Muscle of leg (tissue), 11 donors: ENCODE results near the gene AARS2. TPM values are rescaled to one million over a fixed set of nuclear protein-coding genes. Genes with fewer than 3 reads are reported as not detected.
"Not testable (repeated sequence)": the region's sequence is repeated elsewhere in the genome, so short reads cannot be mapped to it uniquely, and the experiment has no call there.

ENCODE experiments used
- DNase-seq: peaks from one replicate; pipeline ENCODE4 v3.0.0; 2013
- H3K27ac ChIP-seq: one replicate; pipeline ENCODE4 v1.5.1; 2013; ENCODE audit warnings: mild to moderate bottlenecking, low read length, control low read depth
- H3K27me3 ChIP-seq: one replicate; pipeline ENCODE4 v1.6.1; 2013; ENCODE audit warnings: low read length; ENCODE audit not compliant: control insufficient read depth, insufficient read depth
- H3K36me3 ChIP-seq: one replicate; pipeline ENCODE4 v1.6.1; 2013; ENCODE audit warnings: low read length; ENCODE audit not compliant: control insufficient read depth, insufficient read depth
- H3K4me1 ChIP-seq: one replicate; pipeline ENCODE4 v1.6.1; 2013; ENCODE audit warnings: low read length; ENCODE audit not compliant: control insufficient read depth, insufficient read depth
- H3K4me3 ChIP-seq: one replicate; pipeline ENCODE4 v1.5.1; 2013; ENCODE audit warnings: low read length, control low read depth
- H3K9me3 ChIP-seq: replicated peaks from 2 replicates; pipeline ENCODE4 v1.6.1; 2013; ENCODE audit warnings: low read depth, low read length; ENCODE audit not compliant: control insufficient read depth
- WGBS: methylation state at CpG from one replicate; pipeline ENCODE4 v1.1.5; 2013; ENCODE audit warnings: missing lambda C conversion rate; ENCODE audit not compliant: insufficient coverage; 5-methylcytosine and 5-hydroxymethylcytosine counted together
- polyA plus RNA-seq, 8 donors: library from polyadenylated mRNA; unstranded; fragments of 120-200 nt; gene quantifications; one replicate each; pipeline versions ENCODE4 v1.2.1 to v1.2.3, GENCODE V29; 2013; ENCODE audit warnings: inconsistent platforms in 1 of 8, low replicate concordance in 1 of 8; ENCODE audit not compliant: insufficient read length in 8 of 8, insufficient read depth in 1 of 8
- total RNA-seq: library from RNA; stranded (reverse); fragments of 120-200 nt; gene quantifications from one replicate; pipeline ENCODE4 v1.2.4, GENCODE V29; 2013

The AARS2 gene
- total and polyA plus RNA-seq, 9 donors: 8.1 to 11.9 (median 9.6) TPM

- peaks cover 24% of the 10 kb centered on the region for H3K36me3 ChIP-seq
- DNase-seq, H3K9me3 ChIP-seq, H3K4me1 ChIP-seq, H3K4me3 ChIP-seq, H3K27ac ChIP-seq, H3K27me3 ChIP-seq: not testable (repeated sequence)
- WGBS: 94% methylated on average over 2 of the region's 8 CpGs
Measured at GRCh38 chr6:44314657-44315056, 1.5 kb upstream of the AARS2 start.

- no peak for DNase-seq
- H3K27ac ChIP-seq: no peak overlapping the region
- H3K9me3 ChIP-seq: no peaks in the 10 kb centered on the region
- peaks cover 52% of the 10 kb centered on the region for H3K36me3 ChIP-seq
- H3K4me3 ChIP-seq: no peak overlapping the region
- 80% methylated on average over 1 of the region's 3 CpGs for WGBS
- H3K4me1 ChIP-seq: peaks cover 8% of the 10 kb centered on the region
- H3K27me3 ChIP-seq: peaks cover 6% of the 10 kb centered on the region
Measured at GRCh38 chr6:44311767-44312166, 1.4 kb downstream of the AARS2 start.

GRCh38 chr6:44311304-44311703 lies 1.8 kb downstream of the AARS2 start:
- Histone ChIP-seq H3K9me3 (no peaks in the 10 kb centered on the region), H3K4me1 (peaks cover 8% of the 10 kb centered on the region), H3K36me3 (peaks cover 56% of the 10 kb centered on the region), H3K4me3 (no peak overlapping the region), H3K27ac (no peak overlapping the region), H3K27me3 (peaks cover 2% of the 10 kb centered on the region)
- DNase-seq: no peak
- no CpG with 5 or more reads among the region's 2 CpGs for WGBS

- Histone ChIP-seq H3K4me3 (no peak overlapping the region), H3K27me3 (no peaks in the 10 kb centered on the region), H3K4me1 (peaks cover 8% of the 10 kb centered on the region), H3K36me3 (peaks cover 66% of the 10 kb centered on the region), H3K9me3 (no peaks in the 10 kb centered on the region), H3K27ac (no peak overlapping the region)
- 100% methylated on average over 1 of the region's 3 CpGs for WGBS
- DNase-seq: no peak
Measured at GRCh38 chr6:44310241-44310640, 2.9 kb downstream of the AARS2 start.

- no peak for DNase-seq
- Histone ChIP-seq H3K36me3 (peaks cover 72% of the 10 kb centered on the region), H3K4me3 (no peak overlapping the region), H3K9me3 (no peaks in the 10 kb centered on the region), H3K27me3 (no peaks in the 10 kb centered on the region), H3K27ac (no peak overlapping the region), H3K4me1 (peaks cover 8% of the 10 kb centered on the region)
Measured at GRCh38 chr6:44309631-44310030, 3.5 kb downstream of the AARS2 start.

GRCh38 chr6:44309092-44309491 lies 4.1 kb downstream of the AARS2 start:
- Histone ChIP-seq H3K27me3 (no peaks in the 10 kb centered on the region), H3K4me1 (peaks cover 8% of the 10 kb centered on the region), H3K36me3 (peaks cover 77% of the 10 kb centered on the region), H3K27ac (no peak overlapping the region), H3K9me3 (no peaks in the 10 kb centered on the region), H3K4me3 (no peak overlapping the region)
- DNase-seq: no peak
- no CpG with 5 or more reads among the region's 2 CpGs for WGBS

GRCh38 chr6:44307217-44307616 lies 5.9 kb downstream of the AARS2 start:
- H3K4me1 ChIP-seq: peaks cover 5% of the 10 kb centered on the region
- whole genome bisulfite sequencing: 93% methylated on average over 9 of the region's 10 CpGs
- no peak overlapping the region for H3K4me3 ChIP-seq
- H3K9me3 ChIP-seq: no peaks in the 10 kb centered on the region
- DNase-seq: no peak
- H3K27me3 ChIP-seq: no peaks in the 10 kb centered on the region
- H3K36me3 ChIP-seq: peaks cover 94% of the 10 kb centered on the region
- no peak overlapping the region for H3K27ac ChIP-seq

- H3K27ac ChIP-seq: no peak overlapping the region
- H3K36me3 ChIP-seq: peaks cover 94% of the 10 kb centered on the region
- WGBS: 87% methylated on average over 3 of the region's 8 CpGs
- H3K27me3 ChIP-seq: no peaks in the 10 kb centered on the region
- no peak for DNase-seq
- H3K4me1 ChIP-seq: no peaks in the 10 kb centered on the region
- no peak overlapping the region for H3K4me3 ChIP-seq
- H3K9me3 ChIP-seq: no peaks in the 10 kb centered on the region
Measured at GRCh38 chr6:44306710-44307109, 6.4 kb downstream of the AARS2 start.

GRCh38 chr6:44305200-44305725 lies 7.9 kb downstream of the AARS2 start:
- WGBS: 56% methylated on average over 3 of the region's 5 CpGs

GRCh38 chr6:44304282-44305199 lies 8.6 kb downstream of the AARS2 start:
- no peaks in the 10 kb centered on the region for H3K27me3 ChIP-seq
- H3K9me3 ChIP-seq: no peaks in the 10 kb centered on the region
- WGBS: 80% methylated on average over 20 of the region's 25 CpGs
- H3K4me1 ChIP-seq: no peaks in the 10 kb centered on the region
- no peak overlapping the region for H3K27ac ChIP-seq
- peaks cover 91% of the 10 kb centered on the region for H3K36me3 ChIP-seq
- H3K4me3 ChIP-seq: no peak overlapping the region
- DNase-seq: no peak

More at GRCh38 chr6:44305200-44305725, 7.9 kb downstream of the AARS2 start:
- H3K9me3 ChIP-seq: no peaks in the 10 kb centered on the region
- no peaks in the 10 kb centered on the region for H3K27me3 ChIP-seq
- H3K27ac ChIP-seq: no peak overlapping the region
- no peaks in the 10 kb centered on the region for H3K4me1 ChIP-seq
- no peak for DNase-seq
- H3K36me3 ChIP-seq: peaks cover 94% of the 10 kb centered on the region
- H3K4me3 ChIP-seq: no peak overlapping the region
